Gastroesophageal sphincter (tissue), 4 donors: ENCODE results near the gene FGFR1OP2. TPM values are rescaled to one million over a fixed set of nuclear protein-coding genes. Genes with fewer than 3 reads are reported as not detected.
A peak's percentile ranks its signal among the peaks of the same experiment; 100 is the strongest.
"Not testable (repeated sequence)": the region's sequence is repeated elsewhere in the genome, so short reads cannot be mapped to it uniquely, and the experiment has no call there.

Source experiments
- ATAC-seq: fragments of 150-250 bp; one replicate; pipeline ENCODE4 v1.9.1; 2016; ENCODE audit warnings: mild to moderate bottlenecking, moderate library complexity
- H3K27ac ChIP-seq, 4 donors: fragments of 200-600 bp; sonication (generic) in 3 of 4; 1 replicate in 3 of 4; 2 replicates in 1 of 4; pipeline ENCODE4 v1.5.1; 2016 to 2019
- H3K27me3 ChIP-seq: fragments of 200-600 bp; sonication (generic); one replicate; pipeline ENCODE4 v1.5.1; 2019
- H3K36me3 ChIP-seq, 2 donors: fragments of 200-600 bp; sonication (generic); one replicate each; pipeline ENCODE4 v1.5.1; 2019; ENCODE audit warnings: control low read depth in 1 of 2
- H3K4me1 ChIP-seq, 3 donors: fragments of 200-600 bp; sonication (generic); 1 replicate in 2 of 3; 2 replicates in 1 of 3; pipeline ENCODE4 v1.5.1; 2016 to 2019; ENCODE audit warnings: control low read depth in 2 of 3
- H3K4me3 ChIP-seq, 2 donors: fragments of 200-600 bp; sonication (generic); one replicate each; pipeline ENCODE4 v1.5.1; 2019; ENCODE audit warnings: mild to moderate bottlenecking in 1 of 2, moderate library complexity in 1 of 2
- H3K9me3 ChIP-seq, 3 donors: fragments of 200-600 bp; sonication (generic); one replicate each; pipeline ENCODE4 v1.5.1; 2017 to 2019; ENCODE audit warnings: control low read depth in 2 of 3
- EP300 ChIP-seq: sonication (generic); formaldehyde crosslinking; IDR thresholded peaks from one replicate; pipeline ENCODE4 v1.6.1; 2017; ENCODE audit warnings: antibody characterized with exemption, mild to moderate bottlenecking
- POLR2A ChIP-seq, 2 donors: fragments of 450-650 bp; IDR thresholded peaks; one replicate each; pipeline ENCODE4 v1.6.1; 2017; ENCODE audit warnings: antibody characterized with exemption in 2 of 2, mild to moderate bottlenecking in 2 of 2, moderate library complexity in 1 of 2
- POLR2AphosphoS5 ChIP-seq: sonication (generic); formaldehyde crosslinking; IDR thresholded peaks from one replicate; pipeline ENCODE4 v1.6.1; 2017; ENCODE audit warnings: antibody characterized with exemption
- WGBS, 2 donors: methylation state at CpG; one replicate each; pipeline ENCODE4 v1.1.5; 2018; ENCODE audit warnings: low coverage in 1 of 2; 5-methylcytosine and 5-hydroxymethylcytosine counted together
- total RNA-seq, 4 donors: library from RNA; depleted of rRNA; stranded (reverse); fragments of >200 nt; gene quantifications; one replicate each; pipeline ENCODE4 v1.1.0, GENCODE V29; 2016
- TF ChIP-seq, protein P1 (sequence below), 4 experiments: fragments of 200-600 bp in 2 of 4; fragments of 450-650 bp in 2 of 4; sonication (generic) in 1 of 4; IDR thresholded peaks; one replicate each; pipeline ENCODE4 v1.5.1; 2017 to 2019; ENCODE audit warnings: antibody characterized with exemption in 4 of 4, mild to moderate bottlenecking in 2 of 4, moderate library complexity in 2 of 4

FGFR1OP2 gene
- 100 to 1,000 TPM in 1 of 4 donors, 10 to 100 TPM in 3; 57.7 to 127 (median 75.1) TPM for total RNA-seq

DNA sequence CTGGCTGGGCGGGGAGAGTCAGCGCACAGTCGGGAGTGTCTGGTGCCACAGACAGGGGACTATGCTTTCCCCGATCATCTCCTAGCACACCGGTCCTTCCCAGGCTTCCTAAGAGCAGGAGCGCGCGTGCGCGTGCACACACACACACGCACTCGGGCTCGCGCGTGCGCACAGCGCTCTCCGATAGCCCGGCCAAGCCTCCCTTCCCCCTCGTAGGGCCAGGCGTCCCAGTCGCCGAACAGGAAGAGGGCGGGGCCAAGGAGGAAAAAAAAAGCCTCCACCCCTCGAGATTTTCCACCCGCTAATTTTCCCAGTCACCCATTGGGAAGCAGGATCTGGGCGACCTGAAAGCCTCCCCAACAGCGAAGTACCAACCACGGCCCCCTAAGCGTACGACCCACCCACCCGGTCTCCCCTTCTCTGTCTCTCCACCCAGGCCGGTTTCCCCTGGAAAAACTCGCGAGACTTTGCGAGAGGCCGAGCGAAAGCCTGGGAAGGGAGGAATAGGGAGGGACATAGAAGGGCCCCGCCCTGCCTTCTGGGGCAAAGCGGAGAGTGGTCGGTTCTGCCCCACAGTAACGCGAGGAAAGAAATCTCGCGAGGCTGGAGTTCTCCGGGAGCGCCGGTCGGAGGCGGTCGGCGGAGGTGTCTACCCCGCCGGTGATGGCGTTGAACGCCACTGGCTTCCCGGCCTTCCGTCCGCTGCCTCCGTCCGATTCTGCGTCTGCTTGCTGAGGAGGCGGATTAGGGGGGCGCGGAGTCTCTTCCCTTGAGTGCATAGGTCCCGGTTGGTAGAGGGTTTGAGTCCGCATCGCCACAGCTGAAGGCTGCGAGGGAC lies at the start of gene FGFR1OP2, which contains the start of gene INTS13:
Gene FGFR1OP2, plus strand, starts transcription at position 608 of the 838 bp plus-strand sequence. CDS start 15,689 bp downstream, outside the sequence.
Gene INTS13, minus strand, starts transcription at position 119 of the 838 bp plus-strand sequence. CDS start 1,178 bp downstream, outside the sequence.
- TF ChIP-seq POLR2AphosphoS5 (peak; percentile 94), EP300 (no peak), POLR2A (IDR thresholded peaks at IDR 0.05) (peak; percentile 96 to 97)
- TF ChIP-seq, protein P1, sequence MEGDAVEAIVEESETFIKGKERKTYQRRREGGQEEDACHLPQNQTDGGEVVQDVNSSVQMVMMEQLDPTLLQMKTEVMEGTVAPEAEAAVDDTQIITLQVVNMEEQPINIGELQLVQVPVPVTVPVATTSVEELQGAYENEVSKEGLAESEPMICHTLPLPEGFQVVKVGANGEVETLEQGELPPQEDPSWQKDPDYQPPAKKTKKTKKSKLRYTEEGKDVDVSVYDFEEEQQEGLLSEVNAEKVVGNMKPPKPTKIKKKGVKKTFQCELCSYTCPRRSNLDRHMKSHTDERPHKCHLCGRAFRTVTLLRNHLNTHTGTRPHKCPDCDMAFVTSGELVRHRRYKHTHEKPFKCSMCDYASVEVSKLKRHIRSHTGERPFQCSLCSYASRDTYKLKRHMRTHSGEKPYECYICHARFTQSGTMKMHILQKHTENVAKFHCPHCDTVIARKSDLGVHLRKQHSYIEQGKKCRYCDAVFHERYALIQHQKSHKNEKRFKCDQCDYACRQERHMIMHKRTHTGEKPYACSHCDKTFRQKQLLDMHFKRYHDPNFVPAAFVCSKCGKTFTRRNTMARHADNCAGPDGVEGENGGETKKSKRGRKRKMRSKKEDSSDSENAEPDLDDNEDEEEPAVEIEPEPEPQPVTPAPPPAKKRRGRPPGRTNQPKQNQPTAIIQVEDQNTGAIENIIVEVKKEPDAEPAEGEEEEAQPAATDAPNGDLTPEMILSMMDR (IDR thresholded peaks at IDR 0.05) = peak in 2 of 4 experiments; percentile 10 to 21
- 0% methylated on average over 4 to 14 of the region's 69 CpGs for WGBS, 2 donors

GRCh38 chr12:26890784-26891183 lies 47.5 kb upstream of the FGFR1OP2 start:
- WGBS, 2 donors = 93% methylated on average over 5 of the region's 5 CpGs
- Histone ChIP-seq H3K27me3 (no peaks in the 10 kb centered on the region), H3K9me3 (no peaks in the 10 kb centered on the region), H3K27ac (no peak overlapping the region), H3K4me3 (no peak overlapping the region), H3K36me3 (no peaks in the 10 kb centered on the region), H3K4me1 (no peaks in the 10 kb centered on the region)
- ATAC-seq = no peak
- TF ChIP-seq POLR2A (IDR thresholded peaks at IDR 0.05) (no peak), EP300 (no peak), POLR2AphosphoS5 (no peak)
- TF ChIP-seq, protein P1 (IDR thresholded peaks at IDR 0.05) = no peak

More for the DNA sequence above, at the start of gene FGFR1OP2, which contains the start of gene INTS13:
- Histone ChIP-seq H3K27ac (peak within 1 kb of the TSS; percentile 83 to 96 (median 92)), H3K36me3 (peaks cover 0 to 5% of the 10 kb centered on the region in 2 donors), H3K27me3 (no peaks in the 10 kb centered on the region), H3K4me1 (peaks cover 6 to 57% (median 13%) of the 10 kb centered on the region in 3 donors), H3K9me3 (no peaks in the 10 kb centered on the region), H3K4me3 (peak within 1 kb of the TSS; percentile 87 to 98)
- peak; percentile 96 for ATAC-seq

GRCh38 chr12:26891704-26892103 lies 46.6 kb upstream of the FGFR1OP2 start:
- ATAC-seq = no peak

DNA sequence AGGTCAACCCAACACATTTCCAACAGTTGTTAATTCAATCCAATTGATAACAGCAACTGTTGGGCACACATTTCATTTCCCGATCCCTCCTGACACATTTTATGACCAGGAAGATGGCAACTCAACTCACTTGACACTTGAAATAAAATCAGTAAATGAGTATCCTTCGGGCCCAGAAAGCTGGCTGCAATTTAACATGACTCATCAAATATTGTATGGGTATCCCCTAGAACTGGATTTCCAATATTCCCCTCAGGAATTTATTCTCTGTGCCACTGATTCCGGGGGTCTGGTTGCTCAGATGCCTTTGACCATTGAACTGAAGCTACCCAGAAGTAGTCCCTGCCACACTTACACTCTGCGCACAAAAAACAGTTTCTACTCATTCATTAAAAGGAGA lies 42.6 kb upstream of the FGFR1OP2 start:
- no peaks in the 10 kb centered on the region for H3K27me3 ChIP-seq
- H3K9me3 ChIP-seq = no peaks in the 10 kb centered on the region
- peaks cover 0 to 20% of the 10 kb centered on the region in 2 donors for H3K36me3 ChIP-seq
- no peak overlapping the region for H3K4me3 ChIP-seq
- no peak for ATAC-seq
- TF ChIP-seq POLR2A (IDR thresholded peaks at IDR 0.05) (no peak), POLR2AphosphoS5 (no peak), EP300 (no peak)
- TF ChIP-seq, protein P1 (IDR thresholded peaks at IDR 0.05) = no peak
- no peak overlapping the region for H3K27ac ChIP-seq
- WGBS, 2 donors = 69 to 90% methylated on average over 2 to 4 of the region's 4 CpGs
- no peaks in the 10 kb centered on the region for H3K4me1 ChIP-seq

More at GRCh38 chr12:26891704-26892103, 46.6 kb upstream of the FGFR1OP2 start:
- 60 to 82% methylated on average over 1 of the region's 1 CpG for WGBS, 2 donors
- TF ChIP-seq POLR2A (IDR thresholded peaks at IDR 0.05) (no peak), POLR2AphosphoS5 (no peak)
- no peaks in the 10 kb centered on the region for H3K9me3 ChIP-seq
- no peaks in the 10 kb centered on the region for H3K36me3 ChIP-seq
- H3K27ac ChIP-seq = no peak overlapping the region
- no peaks in the 10 kb centered on the region for H3K4me1 ChIP-seq
- H3K27me3 ChIP-seq = no peaks in the 10 kb centered on the region
- H3K4me3 ChIP-seq = no peak overlapping the region

GRCh38 chr12:26896913-26897312 lies 41.4 kb upstream of the FGFR1OP2 start:
- TF ChIP-seq, protein P1 (IDR thresholded peaks at IDR 0.05) = no peak
- TF ChIP-seq EP300 = no peak
- TF ChIP-seq POLR2A (IDR thresholded peaks at IDR 0.05) = no peak
- TF ChIP-seq POLR2AphosphoS5 = no peak
- no peak for ATAC-seq
- Histone ChIP-seq H3K27ac (no peak overlapping the region), H3K27me3 (no peaks in the 10 kb centered on the region), H3K9me3 (no peaks in the 10 kb centered on the region), H3K4me3 (no peak overlapping the region), H3K36me3 (peaks cover 0 to 25% of the 10 kb centered on the region in 2 donors), H3K4me1 (no peaks in the 10 kb centered on the region)
- 91 to 95% methylated on average over 2 of the region's 2 CpGs for WGBS, 2 donors

- peaks cover 0 to 76% of the 10 kb centered on the region in 2 donors for H3K36me3 ChIP-seq
- not testable (repeated sequence) for H3K4me3 ChIP-seq, H3K9me3 ChIP-seq, H3K27ac ChIP-seq, H3K27me3 ChIP-seq, ATAC-seq, H3K4me1 ChIP-seq
- WGBS, 2 donors = 0 to 58% methylated on average over 1 to 3 of the region's 3 CpGs
Observed at GRCh38 chr12:26903396-26903795, 34.9 kb upstream of the FGFR1OP2 start.
